Stimulated activated CD8-positive, alpha-beta memory T cell treated with anti-CD3 and anti-CD28 coated beads, Interleukin-15, amount 100 ng/mL, for 4 hours (primary cell): ENCODE results near the gene ELOVL3.

Experiments
- DNase-seq, 2 donors: peaks; one replicate each; pipeline ENCODE4 v3.0.0-alpha.2; 2020; ENCODE audit warnings: low read depth in 2 of 2

The ELOVL3 gene

GRCh38 chr10:102226542-102226870 lies 407 bp downstream of the ELOVL3 start:
- no peak for DNase-seq

- no peak for DNase-seq
These were observed 951 bp downstream of the ELOVL3 start for GRCh38 chr10:102227050-102227449.

- peak; percentile 63 to 70 for DNase-seq
These were observed 3.7 kb downstream of the ELOVL3 start for GRCh38 chr10:102229810-102230263.

GRCh38 chr10:102230264-102230860 lies 4.3 kb downstream of the ELOVL3 start:
- DNase-seq, result no peak

GRCh38 chr10:102230861-102231356 lies 4.8 kb downstream of the ELOVL3 start:
- DNase-seq, result no peak

- DNase-seq, result peak in 1 of 2 donors; percentile 36
These were observed 5.5 kb downstream of the ELOVL3 start for GRCh38 chr10:102231357-102232318.

GRCh38 chr10:102233997-102234396 lies 7.9 kb downstream of the ELOVL3 start:
- DNase-seq, result no peak

GRCh38 chr10:102234888-102235597 lies 8.9 kb downstream of the ELOVL3 start:
- no peak for DNase-seq

- DNase-seq, result no peak
These were observed 9.5 kb downstream of the ELOVL3 start for GRCh38 chr10:102235598-102235920.

- DNase-seq, result no peak
These were observed 9.9 kb downstream of the ELOVL3 start for GRCh38 chr10:102236006-102236405.

- no peak for DNase-seq
These were observed 11.7 kb downstream of the ELOVL3 start for GRCh38 chr10:102237711-102238252.

GRCh38 chr10:102240467-102241031 lies 14.4 kb downstream of the ELOVL3 start:
- no peak for DNase-seq

GRCh38 chr10:102241032-102241443 lies 14.9 kb downstream of the ELOVL3 start:
- DNase-seq, result no peak

GRCh38 chr10:102241444-102242117 lies 15.5 kb downstream of the ELOVL3 start, which contains the start of gene PITX3:
Gene PITX3 (minus strand): TSS chr10:102241512. CDS start chr10:102232080, 9,432 bp downstream.
- peak; percentile 73 to 77 for DNase-seq

GRCh38 chr10:102242118-102242485 lies 16.0 kb downstream of the ELOVL3 start:
- no peak for DNase-seq

GRCh38 chr10:102243309-102243708 lies 17.2 kb downstream of the ELOVL3 start:
- no peak for DNase-seq

- peak; percentile 74 to 82 for DNase-seq
These were observed 19.2 kb downstream of the ELOVL3 start, which contains the start of gene GBF1 for GRCh38 chr10:102245082-102245931. Gene GBF1 (plus strand): TSS chr10:102245532. CDS start chr10:102258939, 13,407 bp downstream.

GRCh38 chr10:102245932-102246251 lies 19.8 kb downstream of the ELOVL3 start:
- no peak for DNase-seq

GRCh38 chr10:102246261-102246660 lies 20.2 kb downstream of the ELOVL3 start:
- DNase-seq, result no peak

- DNase-seq, result no peak
These were observed 21.6 kb downstream of the ELOVL3 start for GRCh38 chr10:102247734-102248133.
